CD4-positive, alpha-beta T cell (primary cell): ENCODE measurements around the gene EEFSEC. TPM values are rescaled to one million over a fixed set of nuclear protein-coding genes. Genes with fewer than 3 reads are reported as not detected.

ENCODE experiments used
- ATAC-seq: fragments of 200-7000 bp; cut with Tn5 transposase; one replicate; pipeline ENCODE4 v1.10.0; 2022; ENCODE audit warnings: mild to moderate bottlenecking; ENCODE audit not compliant: poor library complexity
- CTCF ChIA-PET: fragments of 350-600 bp; sonication (Branson Sonifier 250); formaldehyde crosslinking; loops from one replicate; lab custom pipeline; 2021; ENCODE audit warnings: antibody characterized with exemption, inconsistent platforms; lab: Charles Lee
- POLR2A ChIA-PET: fragments of 350-600 bp; sonication (Branson Sonifier 250); formaldehyde crosslinking; loops from one replicate; lab custom pipeline; 2021; ENCODE audit warnings: antibody characterized with exemption, inconsistent platforms; lab: Charles Lee
- DNase-seq, 14 experiments: peaks; one replicate each; pipeline ENCODE4 v3.0.0-alpha.2; 2013 to 2020; ENCODE audit warnings: mixed read lengths in 2 of 14
- H3K27ac ChIP-seq, 2 donors: one replicate each; pipeline versions ENCODE4 v1.5.1 to v1.7.0; 2013; ENCODE audit warnings: low read length in 2 of 2, low read depth in 1 of 2, mild to moderate bottlenecking in 1 of 2
- H3K27me3 ChIP-seq, 2 experiments: 1 replicate in 1 of 2; 2 replicates in 1 of 2; pipeline versions ENCODE4 v1.6.1 to v1.7.0; 2013; ENCODE audit warnings: low read length in 2 of 2, control low read depth in 1 of 2, mild to moderate bottlenecking in 1 of 2, moderate library complexity in 1 of 2; ENCODE audit not compliant: insufficient read depth in 2 of 2, control insufficient read depth in 1 of 2
- H3K36me3 ChIP-seq: one replicate; pipeline ENCODE4 v1.6.1; 2013; ENCODE audit warnings: low read length, control low read depth; ENCODE audit not compliant: insufficient read depth
- H3K4me1 ChIP-seq: one replicate; pipeline ENCODE4 v1.6.1; 2013; ENCODE audit warnings: low read length, control low read depth; ENCODE audit not compliant: insufficient read depth
- H3K4me3 ChIP-seq: one replicate; pipeline ENCODE4 v1.5.1; 2013; ENCODE audit warnings: mild to moderate bottlenecking, low read length, moderate library complexity
- H3K9me3 ChIP-seq, 2 experiments: 1 replicate in 1 of 2; 2 replicates in 1 of 2; pipeline versions ENCODE4 v1.6.1 to v1.7.0; 2013; ENCODE audit warnings: low read length in 2 of 2, mild to moderate bottlenecking in 2 of 2, control low read depth in 1 of 2, moderate library complexity in 1 of 2; ENCODE audit not compliant: control insufficient read depth in 1 of 2, insufficient read depth in 1 of 2
- H3K27ac Mint-ChIP-seq: one replicate; pipeline ENCODE4 v1.8.0; 2020; ENCODE audit warnings: mixed read lengths
- H3K27me3 Mint-ChIP-seq: one replicate; pipeline ENCODE4 v1.8.0; 2021; ENCODE audit warnings: mixed read lengths
- H3K36me3 Mint-ChIP-seq: one replicate; pipeline ENCODE4 v1.8.0; 2021; ENCODE audit warnings: low read depth, mixed read lengths
- H3K4me1 Mint-ChIP-seq: one replicate; pipeline ENCODE4 v1.8.0; 2021; ENCODE audit warnings: low read depth, mixed read lengths
- H3K4me3 Mint-ChIP-seq: one replicate; pipeline ENCODE4 v1.8.0; 2020; ENCODE audit warnings: mild to moderate bottlenecking, mixed read lengths
- H3K9me3 Mint-ChIP-seq: one replicate; pipeline ENCODE4 v1.8.0; 2020; ENCODE audit warnings: mixed read lengths
- intact Hi-C, 2 experiments: fragments of 100-400 bp; cut with DNase I in 1 of 2; cut with micrococcal nuclease in 1 of 2; formaldehyde crosslinking; loops; one replicate each; pipeline versions ENCODE4 v1.15.1 to v1.9.0; 2023 to 2025; cut with DNase I, micrococcal nuclease
- total RNA-seq, 174 experiments: library from RNA in 2 of 174; stranded (reverse) in 2 of 174; gene quantifications; one replicate each; pipeline ENCODE4 v1.2.3 and lab custom pipeline; 2021 to 2026
- TF ChIP-seq, protein P1 (sequence below): fragments of 200-600 bp; IDR thresholded peaks from one replicate; pipeline ENCODE4 v1.8.0; 2022; ENCODE audit warnings: antibody characterized with exemption, mild to moderate bottlenecking

EEFSEC gene
- total RNA-seq, 2 experiments from 2014 or later = 13.1 to 13.9 TPM

DNA sequence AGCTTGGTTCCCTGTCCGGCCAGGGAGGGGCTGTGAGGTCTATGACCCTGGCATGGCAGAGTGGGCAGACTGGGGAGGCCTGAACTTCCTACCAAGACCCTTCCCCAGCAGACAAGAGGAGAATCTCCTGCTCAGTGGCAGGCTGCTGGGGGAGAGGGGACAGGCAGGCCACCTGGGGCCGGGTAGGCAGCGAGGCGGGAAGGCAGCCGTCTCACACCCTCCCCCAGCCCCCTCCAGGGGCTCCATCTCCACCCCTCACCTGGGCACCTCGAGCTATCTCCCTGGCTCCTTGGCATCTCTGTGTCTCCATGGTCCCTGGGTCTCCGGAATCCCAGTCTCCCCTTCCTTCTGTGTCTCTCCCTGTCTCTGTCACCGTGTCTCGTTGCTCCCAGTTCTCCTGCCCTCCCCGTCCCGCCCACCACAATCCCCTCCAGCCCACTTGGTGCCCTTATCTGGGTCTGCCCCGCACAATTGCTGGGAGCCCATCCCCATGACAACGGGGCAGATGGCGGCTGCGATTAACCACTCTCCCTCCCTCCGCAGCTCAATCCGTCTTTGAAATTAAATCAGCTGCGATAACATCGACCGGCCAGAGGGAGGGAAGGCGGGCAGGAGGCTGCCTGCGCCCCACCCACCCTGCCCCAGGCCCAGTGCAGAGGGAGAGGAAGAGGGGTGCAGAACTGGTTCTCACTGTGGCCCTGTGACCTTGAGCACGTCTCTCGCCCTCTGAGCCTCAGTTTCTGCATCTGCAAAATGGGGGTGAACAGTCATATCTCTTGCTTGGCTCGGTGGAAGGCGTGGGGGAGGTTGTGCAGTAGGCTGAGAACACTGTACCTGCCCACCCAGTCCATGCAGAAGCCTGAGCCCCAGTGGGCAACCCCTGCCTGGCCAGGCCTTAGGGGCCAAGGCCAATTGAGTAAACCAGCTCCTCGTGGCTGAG is 303.8 kb downstream of the EEFSEC start:
- H3K4me1 Mint-ChIP-seq = no peaks in the 10 kb centered on the region
- H3K4me3 ChIP-seq = no peak overlapping the region
- H3K4me3 Mint-ChIP-seq = no peak overlapping the region
- peaks cover 30% of the 10 kb centered on the region for H3K27me3 Mint-ChIP-seq
- no peaks in the 10 kb centered on the region for H3K36me3 ChIP-seq
- peaks cover 2 to 12% of the 10 kb centered on the region in 2 experiments for H3K27me3 ChIP-seq
- H3K27ac Mint-ChIP-seq = no peak overlapping the region
- no peaks in the 10 kb centered on the region for H3K9me3 ChIP-seq
- intact Hi-C loops = no loop called here
- H3K36me3 Mint-ChIP-seq = no peaks in the 10 kb centered on the region
- ChIA-PET POLR2A (no interaction called here), CTCF (no interaction called here)
- no peak overlapping the region for H3K27ac ChIP-seq
- TF ChIP-seq, protein P1, sequence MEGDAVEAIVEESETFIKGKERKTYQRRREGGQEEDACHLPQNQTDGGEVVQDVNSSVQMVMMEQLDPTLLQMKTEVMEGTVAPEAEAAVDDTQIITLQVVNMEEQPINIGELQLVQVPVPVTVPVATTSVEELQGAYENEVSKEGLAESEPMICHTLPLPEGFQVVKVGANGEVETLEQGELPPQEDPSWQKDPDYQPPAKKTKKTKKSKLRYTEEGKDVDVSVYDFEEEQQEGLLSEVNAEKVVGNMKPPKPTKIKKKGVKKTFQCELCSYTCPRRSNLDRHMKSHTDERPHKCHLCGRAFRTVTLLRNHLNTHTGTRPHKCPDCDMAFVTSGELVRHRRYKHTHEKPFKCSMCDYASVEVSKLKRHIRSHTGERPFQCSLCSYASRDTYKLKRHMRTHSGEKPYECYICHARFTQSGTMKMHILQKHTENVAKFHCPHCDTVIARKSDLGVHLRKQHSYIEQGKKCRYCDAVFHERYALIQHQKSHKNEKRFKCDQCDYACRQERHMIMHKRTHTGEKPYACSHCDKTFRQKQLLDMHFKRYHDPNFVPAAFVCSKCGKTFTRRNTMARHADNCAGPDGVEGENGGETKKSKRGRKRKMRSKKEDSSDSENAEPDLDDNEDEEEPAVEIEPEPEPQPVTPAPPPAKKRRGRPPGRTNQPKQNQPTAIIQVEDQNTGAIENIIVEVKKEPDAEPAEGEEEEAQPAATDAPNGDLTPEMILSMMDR = no peak
- no peak for DNase-seq
- peaks cover 2% of the 10 kb centered on the region for H3K4me1 ChIP-seq
- H3K9me3 Mint-ChIP-seq = no peaks in the 10 kb centered on the region
- no peak for ATAC-seq

DNA sequence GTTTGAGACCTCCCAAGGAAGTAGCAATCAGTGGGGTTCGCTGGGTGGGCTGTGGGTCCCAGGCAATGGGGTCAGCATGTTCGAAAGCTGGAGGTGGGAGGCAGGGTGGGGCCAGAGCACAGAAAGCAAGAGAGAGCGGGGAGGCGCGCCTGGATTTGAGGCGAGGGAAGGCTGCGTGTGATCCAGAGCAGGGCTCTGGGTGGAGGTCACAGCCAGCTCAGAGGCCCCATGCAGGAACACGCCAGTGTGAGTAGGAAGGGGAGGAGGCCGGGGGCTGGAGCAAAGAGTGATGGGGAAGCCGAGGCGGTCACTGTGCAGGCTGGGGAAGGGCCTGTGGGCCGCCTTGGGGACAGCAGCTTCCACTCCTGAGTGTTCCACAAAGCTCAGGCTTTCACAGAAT is 304.7 kb downstream of the EEFSEC start:
- ATAC-seq (no peak), DNase-seq (no peak)
- peaks cover 2 to 12% of the 10 kb centered on the region in 2 experiments for H3K27me3 ChIP-seq
- peaks cover 29% of the 10 kb centered on the region for H3K27me3 Mint-ChIP-seq
- H3K9me3 ChIP-seq = no peaks in the 10 kb centered on the region
- intact Hi-C loops = no loop called here
- peaks cover 2% of the 10 kb centered on the region for H3K4me1 ChIP-seq
- no peaks in the 10 kb centered on the region for H3K9me3 Mint-ChIP-seq
- TF ChIP-seq, protein P1 = no peak
- ChIA-PET POLR2A (no interaction called here), CTCF (no interaction called here)
- H3K36me3 Mint-ChIP-seq = no peaks in the 10 kb centered on the region
- H3K27ac Mint-ChIP-seq = no peak overlapping the region
- no peaks in the 10 kb centered on the region for H3K4me1 Mint-ChIP-seq
- H3K4me3 ChIP-seq = no peak overlapping the region
- no peak overlapping the region for H3K27ac ChIP-seq
- H3K4me3 Mint-ChIP-seq = no peak overlapping the region
- no peaks in the 10 kb centered on the region for H3K36me3 ChIP-seq

Other genes with a start within 250 kb of the EEFSEC start
- not detected for gene KBTBD12, start 238.2 kb upstream of the EEFSEC start, total RNA-seq
- 100 to 1,000 TPM; 127 to 139 TPM for gene SEC61A1, start 101.0 kb upstream of the EEFSEC start, total RNA-seq
- gene RUVBL1, start 29.7 kb upstream of the EEFSEC start, total RNA-seq = 1 to 10 TPM; 5.6 to 7.7 TPM